ENCODE data around the gene RSAD1. TPM values are rescaled to one million over a fixed set of nuclear protein-coding genes. Genes with fewer than 3 reads are reported as not detected.
A peak's percentile ranks its signal among the peaks of the same experiment; 100 is the strongest.

The RSAD1 gene
- total RNA-seq, 1 donor from 2014 or later = 37.5 TPM

GRCh38 chr17:50508573-50509460 is 30.2 kb downstream of the RSAD1 start:
- TF ChIP-seq CTCF (IDR thresholded peaks at IDR 0.05) = no peak
- Mint-ChIP-seq H3K9me3 (ENCODE audit: unreplicated experiment) (no peaks in the 10 kb centered on the region), H3K36me3 (ENCODE audit: unreplicated experiment) (no peaks in the 10 kb centered on the region)

GRCh38 chr17:50511058-50511457 is 32.4 kb downstream of the RSAD1 start:
- no peak overlapping the region for H3K4me3 Mint-ChIP-seq (ENCODE audit: unreplicated experiment)

More at GRCh38 chr17:50508573-50509460, 30.2 kb downstream of the RSAD1 start:
- Mint-ChIP-seq H3K27ac (ENCODE audit: unreplicated experiment) (peak overlapping the region; percentile 44), H3K4me3 (ENCODE audit: unreplicated experiment) (peak overlapping the region; percentile 62), H3K4me1 (ENCODE audit: unreplicated experiment) (peaks cover 28% of the 10 kb centered on the region), H3K27me3 (ENCODE audit: unreplicated experiment) (peaks cover 3% of the 10 kb centered on the region)
- no peak for DNase-seq (ENCODE audit: extremely low spot score, unreplicated experiment)

GRCh38 chr17:50513495-50513894 is 34.8 kb downstream of the RSAD1 start:
- H3K9me3 Mint-ChIP-seq (ENCODE audit: unreplicated experiment) = no peaks in the 10 kb centered on the region
- TF ChIP-seq CTCF (IDR thresholded peaks at IDR 0.05) = no peak

More at GRCh38 chr17:50511058-50511457, 32.4 kb downstream of the RSAD1 start:
- TF ChIP-seq CTCF (IDR thresholded peaks at IDR 0.05) = no peak
- no peaks in the 10 kb centered on the region for H3K36me3 Mint-ChIP-seq (ENCODE audit: unreplicated experiment)
- peaks cover 46% of the 10 kb centered on the region for H3K4me1 Mint-ChIP-seq (ENCODE audit: unreplicated experiment)
- peaks cover 3% of the 10 kb centered on the region for H3K27me3 Mint-ChIP-seq (ENCODE audit: unreplicated experiment)
- no peak overlapping the region for H3K27ac Mint-ChIP-seq (ENCODE audit: unreplicated experiment)
- no peaks in the 10 kb centered on the region for H3K9me3 Mint-ChIP-seq (ENCODE audit: unreplicated experiment)
- no peak for DNase-seq (ENCODE audit: extremely low spot score, unreplicated experiment)

GRCh38 chr17:50514388-50514787 is 35.7 kb downstream of the RSAD1 start:
- no peak overlapping the region for H3K4me3 Mint-ChIP-seq (ENCODE audit: unreplicated experiment)
- DNase-seq (ENCODE audit: extremely low spot score, unreplicated experiment) = no peak
- H3K4me1 Mint-ChIP-seq (ENCODE audit: unreplicated experiment) = peaks cover 54% of the 10 kb centered on the region
- peaks cover 3% of the 10 kb centered on the region for H3K27me3 Mint-ChIP-seq (ENCODE audit: unreplicated experiment)
- H3K36me3 Mint-ChIP-seq (ENCODE audit: unreplicated experiment) = no peaks in the 10 kb centered on the region
- no peak for TF ChIP-seq CTCF (IDR thresholded peaks at IDR 0.05)
- H3K9me3 Mint-ChIP-seq (ENCODE audit: unreplicated experiment) = no peaks in the 10 kb centered on the region
- peak overlapping the region; percentile 66 for H3K27ac Mint-ChIP-seq (ENCODE audit: unreplicated experiment)

More at GRCh38 chr17:50513495-50513894, 34.8 kb downstream of the RSAD1 start:
- no peak for DNase-seq (ENCODE audit: extremely low spot score, unreplicated experiment)
- no peak overlapping the region for H3K27ac Mint-ChIP-seq (ENCODE audit: unreplicated experiment)
- H3K4me3 Mint-ChIP-seq (ENCODE audit: unreplicated experiment) = no peak overlapping the region
- H3K27me3 Mint-ChIP-seq (ENCODE audit: unreplicated experiment) = peaks cover 3% of the 10 kb centered on the region
- peaks cover 54% of the 10 kb centered on the region for H3K4me1 Mint-ChIP-seq (ENCODE audit: unreplicated experiment)
- no peaks in the 10 kb centered on the region for H3K36me3 Mint-ChIP-seq (ENCODE audit: unreplicated experiment)

GRCh38 chr17:50514936-50515702 is 36.5 kb downstream of the RSAD1 start:
- DNase-seq (ENCODE audit: extremely low spot score, unreplicated experiment) = no peak
- H3K4me1 Mint-ChIP-seq (ENCODE audit: unreplicated experiment) = peaks cover 54% of the 10 kb centered on the region

More at GRCh38 chr17:50514936-50515702, 36.5 kb downstream of the RSAD1 start:
- TF ChIP-seq CTCF (IDR thresholded peaks at IDR 0.05) = no peak
- peaks cover 3% of the 10 kb centered on the region for H3K27me3 Mint-ChIP-seq (ENCODE audit: unreplicated experiment)
- H3K9me3 Mint-ChIP-seq (ENCODE audit: unreplicated experiment) = no peaks in the 10 kb centered on the region
- no peaks in the 10 kb centered on the region for H3K36me3 Mint-ChIP-seq (ENCODE audit: unreplicated experiment)
- H3K27ac Mint-ChIP-seq (ENCODE audit: unreplicated experiment) = peak overlapping the region; percentile 66
- no peak overlapping the region for H3K4me3 Mint-ChIP-seq (ENCODE audit: unreplicated experiment)
